22Rv1 (cell line): ENCODE results near the gene ABT1.

Experiments used
- H3K27ac ChIP-seq: fragments of 450-650 bp; 2 replicates; pipeline ENCODE4 v1.5.1; 2017
- ZFX ChIP-seq: fragments of 450-650 bp; IDR thresholded peaks from 2 replicates; pipeline ENCODE4 v1.6.1; 2017; ENCODE audit warnings: antibody characterized with exemption, borderline replicate concordance
- TF ChIP-seq, protein P1 (sequence below): fragments of 450-650 bp; IDR thresholded peaks from 2 replicates; pipeline ENCODE4 v1.5.1; 2017; ENCODE audit warnings: mild to moderate bottlenecking

The ABT1 gene

GRCh38 chr6:26598267-26598666 is 1.5 kb downstream of the ABT1 start:
- H3K27ac ChIP-seq, result no peak overlapping the region
- TF ChIP-seq, protein P1, sequence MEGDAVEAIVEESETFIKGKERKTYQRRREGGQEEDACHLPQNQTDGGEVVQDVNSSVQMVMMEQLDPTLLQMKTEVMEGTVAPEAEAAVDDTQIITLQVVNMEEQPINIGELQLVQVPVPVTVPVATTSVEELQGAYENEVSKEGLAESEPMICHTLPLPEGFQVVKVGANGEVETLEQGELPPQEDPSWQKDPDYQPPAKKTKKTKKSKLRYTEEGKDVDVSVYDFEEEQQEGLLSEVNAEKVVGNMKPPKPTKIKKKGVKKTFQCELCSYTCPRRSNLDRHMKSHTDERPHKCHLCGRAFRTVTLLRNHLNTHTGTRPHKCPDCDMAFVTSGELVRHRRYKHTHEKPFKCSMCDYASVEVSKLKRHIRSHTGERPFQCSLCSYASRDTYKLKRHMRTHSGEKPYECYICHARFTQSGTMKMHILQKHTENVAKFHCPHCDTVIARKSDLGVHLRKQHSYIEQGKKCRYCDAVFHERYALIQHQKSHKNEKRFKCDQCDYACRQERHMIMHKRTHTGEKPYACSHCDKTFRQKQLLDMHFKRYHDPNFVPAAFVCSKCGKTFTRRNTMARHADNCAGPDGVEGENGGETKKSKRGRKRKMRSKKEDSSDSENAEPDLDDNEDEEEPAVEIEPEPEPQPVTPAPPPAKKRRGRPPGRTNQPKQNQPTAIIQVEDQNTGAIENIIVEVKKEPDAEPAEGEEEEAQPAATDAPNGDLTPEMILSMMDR, result no peak
- no peak for TF ChIP-seq ZFX

DNA sequence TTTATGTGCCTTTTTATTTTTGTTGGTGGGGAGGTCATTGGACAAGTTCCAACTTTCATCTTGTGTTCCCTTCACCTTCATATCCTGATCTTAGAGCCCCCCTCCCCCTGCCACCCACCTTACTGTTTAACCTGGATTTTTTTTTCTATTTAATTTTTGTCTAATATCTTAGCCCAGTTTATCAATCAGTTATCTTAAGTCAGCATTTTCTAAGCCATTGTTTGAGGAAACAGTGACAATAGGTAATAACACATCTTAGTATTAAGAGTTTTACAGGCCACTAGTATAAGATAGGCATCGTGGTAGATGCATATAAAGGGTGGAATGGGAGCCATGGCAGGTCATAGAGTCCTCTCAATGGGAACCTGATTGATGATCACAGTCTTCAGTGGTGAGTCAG is 2.4 kb downstream of the ABT1 start:
- TF ChIP-seq, protein P1, result no peak
- no peak for TF ChIP-seq ZFX
- H3K27ac ChIP-seq, result no peak overlapping the region

- no peak overlapping the region for H3K27ac ChIP-seq
- TF ChIP-seq, protein P1, result no peak
- TF ChIP-seq ZFX, result no peak
Observed at GRCh38 chr6:26599591-26599990, 2.8 kb downstream of the ABT1 start.

- no peak for TF ChIP-seq ZFX
- TF ChIP-seq, protein P1, result no peak
- no peak overlapping the region for H3K27ac ChIP-seq
Observed at GRCh38 chr6:26600759-26601158, 4.0 kb downstream of the ABT1 start.

DNA sequence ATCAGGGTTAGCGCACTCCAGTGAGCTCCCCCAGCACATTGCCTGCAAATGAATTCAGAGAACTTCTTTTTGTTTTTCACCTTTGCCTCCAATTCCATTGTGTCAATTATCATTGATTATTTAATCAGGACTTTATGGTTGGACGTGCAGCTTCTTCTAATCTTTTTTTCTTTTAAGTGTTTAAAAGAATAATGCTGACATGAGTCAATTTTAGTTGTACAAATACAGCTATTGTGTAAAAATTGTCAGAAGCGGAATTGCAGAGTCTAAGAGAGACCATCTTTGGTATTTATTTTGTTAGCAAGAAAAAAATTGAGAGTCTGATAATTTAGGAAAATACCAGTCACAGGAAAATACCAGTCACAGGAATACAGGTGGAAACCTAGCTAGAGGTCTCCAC is 5.5 kb downstream of the ABT1 start:
- TF ChIP-seq, protein P1, result no peak
- H3K27ac ChIP-seq, result no peak overlapping the region

DNA sequence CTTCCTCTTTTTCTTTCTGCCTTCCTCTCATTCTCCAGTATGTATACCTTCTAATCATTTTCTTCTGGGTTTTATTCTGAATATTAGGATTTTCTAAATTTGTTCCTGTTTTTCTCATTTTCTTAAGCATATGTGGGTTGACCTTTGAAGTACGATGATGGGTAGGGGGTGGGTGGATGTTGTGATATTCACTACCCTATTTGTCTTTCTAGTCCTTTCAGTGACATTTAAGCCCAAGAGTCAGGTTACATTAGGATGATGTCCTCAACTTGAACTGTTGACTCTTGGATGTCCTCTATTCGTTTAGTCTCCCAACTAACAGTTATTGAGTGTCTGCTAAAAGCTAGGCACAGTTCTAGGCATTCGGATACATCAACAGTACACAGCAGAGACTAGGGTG is 7.3 kb downstream of the ABT1 start:
- no peak for TF ChIP-seq ZFX
- TF ChIP-seq, protein P1, result no peak
- H3K27ac ChIP-seq, result no peak overlapping the region

GRCh38 chr6:26604797-26605196 is 8.0 kb downstream of the ABT1 start:
- no peak for TF ChIP-seq ZFX
- TF ChIP-seq, protein P1, result no peak
- no peak overlapping the region for H3K27ac ChIP-seq
